Measurements from ENCODE around the gene ICA1. TPM values are rescaled to one million over a fixed set of nuclear protein-coding genes. Genes with fewer than 3 reads are reported as not detected.
"Not testable (repeated sequence)": the region's sequence is repeated elsewhere in the genome, so short reads cannot be mapped to it uniquely, and the experiment has no call there.

The ICA1 gene
- total and polyA plus RNA-seq, 8 donors: 19.1 to 458 (median 77.4) TPM

DNA sequence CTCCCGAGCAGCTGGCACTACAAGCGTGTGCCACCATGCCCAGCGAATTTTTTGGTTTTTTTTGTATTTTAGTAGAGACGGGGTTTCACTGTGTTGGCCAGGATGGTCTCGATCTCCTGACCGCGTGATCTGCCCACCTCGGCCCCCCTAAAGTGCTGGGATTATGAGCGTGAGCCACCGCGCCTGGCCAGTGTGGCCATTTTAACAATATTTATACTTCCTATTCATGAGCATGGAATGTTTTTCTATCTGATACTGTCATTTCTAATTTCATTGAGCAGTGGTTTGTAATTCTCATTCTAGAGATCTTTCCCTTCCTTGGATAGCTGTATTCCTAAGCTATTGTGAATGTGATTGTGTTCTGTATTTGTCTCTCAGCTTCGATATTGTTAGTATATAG is 197.1 kb downstream of the ICA1 start:
- Histone ChIP-seq H3K27ac (no peak overlapping the region), H3K27me3 (no peaks in the 10 kb centered on the region), H3K4me1 (peaks cover 0 to 6% (median 3%) of the 10 kb centered on the region in 4 donors), H3K9me3 (no peaks in the 10 kb centered on the region), H3K4me3 (no peak overlapping the region), H3K36me3 (peaks cover 0 to 31% (median 23%) of the 10 kb centered on the region in 4 donors)
- intact Hi-C loops (cut with DNase I; ENCODE audit: low total_unique reads): no loop called here
- WGBS, 5 donors: 96 to 99% (median 97%) methylated on average over 12 of the region's 12 CpGs
- TF ChIP-seq POLR2A (IDR thresholded peaks at IDR 0.05): no peak
- no peak for TF ChIP-seq CTCF (IDR thresholded peaks at IDR 0.05)
- TF ChIP-seq POLR2AphosphoS5 (IDR thresholded peaks at IDR 0.05): no peak
- no peak for TF ChIP-seq EP300 (IDR thresholded peaks at IDR 0.05)
- no peak for DNase-seq

DNA sequence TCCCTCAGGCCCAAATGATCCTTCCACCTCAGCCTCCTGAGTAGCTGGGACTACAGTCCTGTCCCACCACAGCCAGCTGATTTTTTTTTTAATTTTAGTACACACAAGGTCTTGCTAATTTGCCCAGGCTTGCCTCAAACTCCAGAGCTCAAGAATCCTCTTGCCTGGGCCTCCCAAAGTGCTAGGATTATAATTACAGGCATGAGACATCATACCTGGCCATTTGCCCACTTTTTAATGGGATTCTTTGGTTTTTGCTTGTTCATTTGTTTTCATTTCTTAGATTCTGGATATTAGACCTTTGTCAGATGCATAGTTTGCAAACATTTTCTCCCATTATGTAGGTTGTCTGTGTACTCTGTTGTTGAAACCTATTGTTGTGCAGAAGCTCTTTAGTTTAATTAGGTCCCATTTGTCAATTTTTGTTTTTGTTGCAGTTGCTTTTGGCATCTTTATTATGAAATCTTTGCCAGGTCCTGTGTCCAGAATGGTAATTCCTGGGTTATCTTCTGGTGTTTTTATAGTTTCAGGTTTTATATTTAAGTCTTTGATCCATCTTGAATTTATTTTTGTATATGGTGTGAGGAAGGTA is 198.2 kb downstream of the ICA1 start:
- H3K27ac ChIP-seq: no peak overlapping the region
- H3K4me3 ChIP-seq: no peak overlapping the region
- H3K9me3 ChIP-seq: no peaks in the 10 kb centered on the region
- intact Hi-C loops (cut with DNase I; ENCODE audit: low total_unique reads): no loop called here
- H3K4me1 ChIP-seq: peaks cover 0 to 10% (median 3%) of the 10 kb centered on the region in 4 donors
- TF ChIP-seq EP300 (IDR thresholded peaks at IDR 0.05): no peak
- no peak for TF ChIP-seq POLR2A (IDR thresholded peaks at IDR 0.05)
- TF ChIP-seq CTCF (IDR thresholded peaks at IDR 0.05): no peak
- no peak for TF ChIP-seq POLR2AphosphoS5 (IDR thresholded peaks at IDR 0.05)
- H3K27me3 ChIP-seq: no peaks in the 10 kb centered on the region
- H3K36me3 ChIP-seq: peaks cover 0 to 31% (median 23%) of the 10 kb centered on the region in 4 donors
- no peak for DNase-seq

GRCh38 chr7:8063300-8063699 is 198.7 kb downstream of the ICA1 start:
- H3K27me3 ChIP-seq; DNase-seq; intact Hi-C loops (cut with DNase I; ENCODE audit: low total_unique reads); H3K4me3 ChIP-seq; H3K9me3 ChIP-seq; H3K27ac ChIP-seq; H3K4me1 ChIP-seq: not testable (repeated sequence)
- 85 to 93% (median 88%) methylated on average over 5 of the region's 5 CpGs for WGBS, 5 donors
- peaks cover 0 to 31% (median 23%) of the 10 kb centered on the region in 4 donors for H3K36me3 ChIP-seq

Small RNAs within 50 kb of the gene (small RNA-seq; reads per million reads assigned to genes)
- gene AC007009.1: 0 reads per million in 4 donors

Other genes starting within 250 kb of the ICA1 start
- under 1 TPM in 1 of 5 donors, not detected in 4; 0.37 TPM for gene NXPH1, start 171.4 kb upstream of the ICA1 start, total RNA-seq
- gene NXPH1, start 171.4 kb upstream of the ICA1 start, polyA plus RNA-seq: not detected

All from stomach (tissue), 9 donors.